Right lobe of liver (tissue), 6 donors: ENCODE measurements around the gene FOXN1. TPM values are rescaled to one million over a fixed set of nuclear protein-coding genes. Genes with fewer than 3 reads are reported as not detected.

Experiments
- ATAC-seq, 4 donors: fragments of 200-7000 bp; cut with Tn5 transposase; one replicate each; pipeline ENCODE4 v1.9.1; 2020; ENCODE audit warnings: mild to moderate bottlenecking in 4 of 4, moderate library complexity in 4 of 4
- DNase-seq, 3 donors: peaks; one replicate each; pipeline ENCODE4 v3.0.0-alpha.2; 2020
- H3K27ac ChIP-seq, 3 donors: fragments of 200-600 bp; one replicate each; pipeline ENCODE4 v1.8.0; 2022
- H3K27me3 ChIP-seq, 2 donors: fragments of 200-600 bp; one replicate each; pipeline ENCODE4 v1.8.0; 2022
- H3K36me3 ChIP-seq, 4 donors: fragments of 200-600 bp; sonication (generic) in 1 of 4; one replicate each; pipeline versions ENCODE4 v1.5.1 to v1.8.0; 2017 to 2022; ENCODE audit warnings: control low read depth in 1 of 4
- H3K4me1 ChIP-seq, 4 donors: fragments of 200-600 bp; sonication (generic) in 1 of 4; one replicate each; pipeline versions ENCODE4 v1.5.1 to v1.8.0; 2017 to 2022; ENCODE audit warnings: control low read depth in 1 of 4
- H3K4me3 ChIP-seq, 3 donors: fragments of 200-600 bp; one replicate each; pipeline ENCODE4 v1.8.0; 2022
- H3K9me3 ChIP-seq, 4 donors: fragments of 200-600 bp; sonication (generic) in 1 of 4; one replicate each; pipeline versions ENCODE4 v1.5.1 to v1.8.0; 2017 to 2022; ENCODE audit warnings: control low read depth in 1 of 4
- CTCF ChIP-seq, 4 donors: fragments of 200-600 bp in 3 of 4; fragments of 450-650 bp in 1 of 4; IDR thresholded peaks; one replicate each; pipeline versions ENCODE4 v1.5.1 to v1.8.0; 2016 to 2022; ENCODE audit warnings: antibody characterized with exemption in 4 of 4, mild to moderate bottlenecking in 2 of 4
- POLR2A ChIP-seq: fragments of 450-650 bp; IDR thresholded peaks from one replicate; pipeline ENCODE4 v1.6.1; 2017; ENCODE audit warnings: antibody characterized with exemption, mild to moderate bottlenecking
- whole genome bisulfite sequencing: methylation state at CpG from one replicate; pipeline ENCODE4 v1.1.6; 2018; ENCODE audit warnings: low coverage, low lambda C conversion rate; ENCODE audit not compliant: insufficient coverage; ENCODE audit errors: missing lambda C conversion rate; 5-methylcytosine and 5-hydroxymethylcytosine counted together
- intact Hi-C, 2 donors: fragments of 100-400 bp; cut with DNase I; formaldehyde crosslinking; loops; one replicate each; pipeline versions ENCODE4 v1.11.2 to v1.14.1; 2022
- total RNA-seq, 6 experiments: library from RNA; depleted of rRNA in 2 of 6; stranded (reverse); fragments of >200 nt in 2 of 6; fragmentation: NEBNext Ultra II Directional in 3 of 6; extraction: Animal tissue kit (Norgen Biotek cat#: 25700) in 3 of 6; gene quantifications; one replicate each; pipeline versions ENCODE4 v1.1.0 to v1.2.4, GENCODE V29; 2016 to 2023
- donor health status: DM: no; HTN: yes; CAD: no.
- donor health status: DM: no; HTN: no; CAD: no.
- donor health status: DM: no; HTN: no; CAD: no.
- donor health status: DM: no; HTN: yes; CAD: no.
- donor health status: DM: no; HTN: yes; CAD: no.

FOXN1 gene
- total RNA-seq, 6 experiments from 2014 or later, result not detected

DNA sequence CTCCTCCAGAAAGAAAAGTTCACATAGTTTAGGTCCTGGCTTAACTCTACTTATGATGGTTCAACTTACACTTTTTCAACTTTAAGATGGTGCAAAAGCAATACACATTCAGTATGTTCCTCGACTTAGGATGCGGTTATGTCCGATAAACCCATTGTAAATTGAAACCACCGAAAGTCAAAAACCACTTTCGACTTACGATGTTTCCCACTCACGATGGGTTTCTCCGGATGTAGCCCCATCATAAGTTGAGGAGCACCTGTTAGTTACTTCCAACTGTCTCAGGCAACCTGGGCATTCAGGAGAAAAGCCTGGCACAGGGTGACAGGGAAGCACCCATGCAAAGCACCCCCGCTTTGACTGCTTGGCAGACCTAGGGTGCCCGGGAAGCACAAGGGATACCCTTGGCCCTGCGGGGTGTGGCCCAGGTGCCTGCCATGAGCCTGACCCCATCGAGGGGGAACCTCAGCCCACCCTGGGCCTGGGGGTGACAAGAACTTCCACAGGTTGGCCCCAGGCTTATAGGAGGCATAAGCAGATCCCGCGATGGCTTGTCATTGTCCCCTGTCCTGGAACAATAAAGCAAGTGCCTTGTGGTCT lies 32.2 kb downstream of the FOXN1 start:
- ATAC-seq, result no peak
- WGBS, result 90% methylated on average over 8 of the region's 14 CpGs
- intact Hi-C loops, result loop anchor here in 1 of 2 donors (5.0 kb wide), 1 partner anchor 46 kb away; no protein-coding TSS in a partner anchor

DNA sequence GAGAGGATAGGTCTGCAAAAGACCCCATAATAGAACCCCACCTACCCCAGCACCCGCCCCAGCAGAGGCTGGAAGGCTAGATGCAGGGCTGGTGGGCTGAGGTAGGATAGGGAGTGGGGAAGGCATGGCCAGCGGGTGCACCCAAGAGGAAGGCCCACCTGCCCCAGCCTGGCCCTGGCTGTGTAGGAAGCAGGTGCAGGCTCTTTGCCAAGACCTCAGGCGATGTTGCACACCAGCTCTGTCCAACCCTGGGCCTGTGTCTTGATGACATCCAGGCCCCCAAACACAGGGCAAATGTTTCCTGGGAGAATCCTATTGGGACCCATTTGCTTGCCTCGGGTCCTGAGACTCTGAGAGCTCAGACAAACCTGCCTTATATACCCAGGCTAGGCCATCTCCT lies 34.1 kb downstream of the FOXN1 start:
- no peaks in the 10 kb centered on the region for H3K9me3 ChIP-seq
- no CpG with 5 or more reads among the region's 4 CpGs for WGBS
- ATAC-seq, result peak in 1 of 4 donors; percentile 9
- H3K27ac ChIP-seq, result no peak overlapping the region
- DNase-seq, result no peak
- H3K36me3 ChIP-seq, result no peaks in the 10 kb centered on the region
- no peaks in the 10 kb centered on the region for H3K27me3 ChIP-seq
- H3K4me3 ChIP-seq, result no peak overlapping the region
- TF ChIP-seq POLR2A (no peak), CTCF (IDR thresholded peaks at IDR 0.05) (no peak)
- H3K4me1 ChIP-seq, result no peaks in the 10 kb centered on the region
- intact Hi-C loops, result no loop called here

More for the DNA sequence above, 32.2 kb downstream of the FOXN1 start:
- H3K4me3 ChIP-seq, result no peak overlapping the region
- no peaks in the 10 kb centered on the region for H3K36me3 ChIP-seq
- no peaks in the 10 kb centered on the region for H3K9me3 ChIP-seq
- DNase-seq, result no peak
- H3K27me3 ChIP-seq, result no peaks in the 10 kb centered on the region
- H3K27ac ChIP-seq, result no peak overlapping the region
- TF ChIP-seq POLR2A (no peak), CTCF (IDR thresholded peaks at IDR 0.05) (no peak)
- H3K4me1 ChIP-seq, result no peaks in the 10 kb centered on the region

GRCh38 chr17:28541439-28541838 lies 35.3 kb downstream of the FOXN1 start:
- 74% methylated on average over 4 of the region's 4 CpGs for WGBS
- no peaks in the 10 kb centered on the region for H3K27me3 ChIP-seq
- H3K27ac ChIP-seq, result no peak overlapping the region
- H3K36me3 ChIP-seq, result no peaks in the 10 kb centered on the region
- intact Hi-C loops, result no loop called here
- H3K9me3 ChIP-seq, result no peaks in the 10 kb centered on the region
- no peak for ATAC-seq
- no peak for DNase-seq
- no peak for TF ChIP-seq POLR2A
- TF ChIP-seq CTCF (IDR thresholded peaks at IDR 0.05), result no peak
- no peaks in the 10 kb centered on the region for H3K4me1 ChIP-seq
- no peak overlapping the region for H3K4me3 ChIP-seq

DNA sequence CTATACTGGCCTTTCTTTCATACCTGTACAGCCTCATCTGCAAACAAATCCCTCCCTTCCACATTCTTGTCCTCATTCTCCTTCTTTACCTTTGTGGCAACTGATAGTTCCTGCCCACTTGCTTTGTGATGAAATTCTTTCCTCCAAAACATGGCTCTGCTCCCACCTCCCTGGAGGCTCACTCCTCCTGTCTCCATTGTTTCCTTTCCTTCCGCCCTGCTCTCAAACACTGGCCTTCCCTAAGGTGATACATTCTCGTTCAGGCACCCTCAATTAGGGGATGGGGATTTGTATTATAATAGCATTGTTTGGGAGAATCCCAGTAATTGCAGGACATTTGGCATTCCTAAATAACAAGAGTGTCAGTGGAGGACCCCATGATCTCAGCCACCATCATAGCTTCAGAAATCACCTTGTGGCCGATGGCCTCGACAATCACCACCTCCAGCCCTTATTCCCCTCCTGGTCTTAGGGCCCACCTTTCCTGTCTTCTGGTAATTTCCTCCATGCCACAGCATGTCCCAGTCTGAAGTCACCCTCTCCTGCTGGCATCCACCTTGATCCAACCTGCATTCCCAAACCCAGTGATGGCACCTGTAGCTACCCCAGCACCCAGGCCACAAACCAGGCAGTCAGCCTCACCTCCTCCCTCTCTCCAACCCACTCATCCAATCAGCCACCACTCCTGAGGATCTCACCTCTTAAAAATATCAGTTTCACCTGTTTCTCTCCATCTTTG lies 38.4 kb downstream of the FOXN1 start:
- Histone ChIP-seq H3K4me1 (no peaks in the 10 kb centered on the region), H3K36me3 (no peaks in the 10 kb centered on the region), H3K9me3 (no peaks in the 10 kb centered on the region), H3K27ac (no peak overlapping the region), H3K4me3 (no peak overlapping the region), H3K27me3 (no peaks in the 10 kb centered on the region)
- 96% methylated on average over 4 of the region's 4 CpGs for WGBS
- no peak for TF ChIP-seq CTCF (IDR thresholded peaks at IDR 0.05)
- TF ChIP-seq POLR2A, result no peak
- no peak for DNase-seq
- intact Hi-C loops, result loop anchor here (5.0 kb wide), 2 partner anchors 68 to 73 kb away; partner anchors contain the start of gene RSKR (in 1 of the 2)
- ATAC-seq, result no peak
